Lower leg skin (tissue), 3 donors: ENCODE measurements around the gene MAP3K8.

ENCODE experiments used
- CTCF ChIP-seq, 3 donors: fragments of 450-650 bp; IDR thresholded peaks; one replicate each; pipeline ENCODE4 v1.5.1; 2016; ENCODE audit warnings: antibody characterized with exemption in 3 of 3, mild to moderate bottlenecking in 3 of 3, moderate library complexity in 2 of 3
- POLR2A ChIP-seq, 2 donors: fragments of 450-650 bp; IDR thresholded peaks; one replicate each; pipeline ENCODE4 v1.6.1; 2016 to 2017; ENCODE audit warnings: antibody characterized with exemption in 2 of 2, mild to moderate bottlenecking in 1 of 2, moderate library complexity in 1 of 2

- TF ChIP-seq CTCF (IDR thresholded peaks at IDR 0.05), result peak in 1 of 3 donors; percentile 80
- no peak for TF ChIP-seq POLR2A (IDR thresholded peaks at IDR 0.05)
Observed at GRCh38 chr10:30392564-30392990, 41.4 kb upstream of the MAP3K8 start.
